ENCODE data around the gene GSX1.

GSX1 gene

GRCh38 chr13:27772651-27773425, 19.4 kb upstream of the GSX1 start:
- Histone ChIP-seq H3K27ac (no peak overlapping the region), H3K4me3 (no peak overlapping the region)
- no peak for DNase-seq (ENCODE audit: low spot score)
- TF ChIP-seq CTCF (IDR thresholded peaks at IDR 0.05), result no peak

- DNase-seq (ENCODE audit: low spot score), result no peak
- no peak for TF ChIP-seq CTCF (IDR thresholded peaks at IDR 0.05)
- H3K27ac ChIP-seq, result no peak overlapping the region
These were observed 18.1 kb upstream of the GSX1 start for GRCh38 chr13:27774169-27774568.

GRCh38 chr13:27774651-27775050, 17.6 kb upstream of the GSX1 start:
- Histone ChIP-seq H3K4me3 (no peak overlapping the region), H3K27ac (no peak overlapping the region)
- no peak for DNase-seq (ENCODE audit: low spot score)
- no peak for TF ChIP-seq CTCF (IDR thresholded peaks at IDR 0.05)

More at GRCh38 chr13:27774169-27774568, 18.1 kb upstream of the GSX1 start:
- no peak overlapping the region for H3K4me3 ChIP-seq

- no peak for TF ChIP-seq CTCF (IDR thresholded peaks at IDR 0.05)
- Histone ChIP-seq H3K4me3 (no peak overlapping the region), H3K27ac (no peak overlapping the region)
- DNase-seq (ENCODE audit: low spot score), result no peak
These were observed 16.3 kb upstream of the GSX1 start for GRCh38 chr13:27775943-27776342.

GRCh38 chr13:27782151-27782550, 10.1 kb upstream of the GSX1 start:
- TF ChIP-seq CTCF (IDR thresholded peaks at IDR 0.05), result no peak
- Histone ChIP-seq H3K4me3 (no peak overlapping the region), H3K27ac (no peak overlapping the region)
- DNase-seq (ENCODE audit: low spot score), result no peak

- TF ChIP-seq CTCF (IDR thresholded peaks at IDR 0.05), result no peak
- DNase-seq (ENCODE audit: low spot score), result no peak
- Histone ChIP-seq H3K27ac (no peak overlapping the region), H3K4me3 (no peak overlapping the region)
These were observed 9.2 kb upstream of the GSX1 start for GRCh38 chr13:27783111-27783510.

- Histone ChIP-seq H3K4me3 (no peak overlapping the region), H3K27ac (no peak overlapping the region)
- no peak for TF ChIP-seq CTCF (IDR thresholded peaks at IDR 0.05)
- DNase-seq (ENCODE audit: low spot score), result no peak
These were observed 4.0 kb upstream of the GSX1 start for GRCh38 chr13:27788271-27788670.

All from coronary artery (tissue), 2 donors.